Right ventricle myocardium superior (tissue), 1 donor: ENCODE data around the gene ERLEC1. TPM values are rescaled to one million over a fixed set of nuclear protein-coding genes. Genes with fewer than 3 reads are reported as not detected.

Experiments
- ATAC-seq: fragments of 200-7000 bp; cut with Tn5 transposase; one replicate; pipeline ENCODE4 v1.9.1; 2020; ENCODE audit warnings: mild to moderate bottlenecking; ENCODE audit not compliant: poor library complexity
- DNase-seq: peaks from one replicate; pipeline ENCODE4 v3.0.0-alpha.2; 2020
- intact Hi-C: fragments of 100-400 bp; cut with DNase I; formaldehyde crosslinking; loops from one replicate; pipeline ENCODE4 v1.11.2; 2022
- microRNA-seq: library from miRNA; unstranded; fragments of <30 nt; microRNA quantifications from one replicate; pipeline ENCODE4 v1.2.0, GENCODE V29; 2020
- total RNA-seq: library from RNA; stranded (reverse); fragmentation: NEBNext Ultra II Directional; extraction: Animal tissue kit (Norgen Biotek cat#: 25700); gene quantifications from one replicate; pipeline ENCODE4 v1.2.1, GENCODE V29; 2021
- donor health status: DM: no; HTN: yes; CAD: no; lungs with severe emphysema.

Gene ERLEC1
- total RNA-seq, 1 donor from 2014 or later: 32.3 TPM

DNA sequence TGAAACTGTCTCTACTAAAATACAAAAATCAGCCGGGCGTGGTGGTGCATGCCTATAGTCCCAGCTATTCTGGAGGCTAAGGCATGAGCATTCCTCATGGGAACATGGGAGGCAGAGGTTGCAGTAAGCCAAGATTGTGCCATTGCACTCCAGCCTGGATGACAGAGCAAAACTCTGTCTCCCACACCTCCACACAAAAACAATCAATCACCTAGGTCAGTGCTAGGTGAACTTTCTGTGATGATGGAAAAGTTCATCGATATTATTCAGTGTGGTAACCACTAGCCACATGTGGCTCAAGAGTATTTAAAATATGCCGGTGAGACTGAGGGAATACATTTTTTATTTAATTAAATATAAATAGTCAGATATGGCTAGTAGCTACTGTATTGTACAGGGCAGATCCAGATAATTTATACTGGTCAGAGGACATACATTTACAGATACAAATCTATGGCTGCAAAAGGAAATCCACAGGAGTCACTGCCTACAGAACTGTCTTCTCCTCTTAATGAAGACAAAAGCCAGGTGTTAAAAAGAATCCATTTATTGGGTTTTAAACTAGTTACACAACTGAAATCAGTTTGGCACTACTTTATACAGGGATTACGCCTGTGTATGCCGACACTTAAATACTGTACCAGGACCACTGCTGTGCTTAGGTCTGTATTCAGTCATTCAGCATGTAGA lies 76.8 kb downstream of the ERLEC1 start:
- intact Hi-C loops: no loop called here
- DNase-seq (no peak), ATAC-seq (no peak)

- ATAC-seq: no peak
- intact Hi-C loops: no loop called here
- DNase-seq: no peak
Observed at GRCh38 chr2:53865264-53865663, 78.4 kb downstream of the ERLEC1 start.

DNA sequence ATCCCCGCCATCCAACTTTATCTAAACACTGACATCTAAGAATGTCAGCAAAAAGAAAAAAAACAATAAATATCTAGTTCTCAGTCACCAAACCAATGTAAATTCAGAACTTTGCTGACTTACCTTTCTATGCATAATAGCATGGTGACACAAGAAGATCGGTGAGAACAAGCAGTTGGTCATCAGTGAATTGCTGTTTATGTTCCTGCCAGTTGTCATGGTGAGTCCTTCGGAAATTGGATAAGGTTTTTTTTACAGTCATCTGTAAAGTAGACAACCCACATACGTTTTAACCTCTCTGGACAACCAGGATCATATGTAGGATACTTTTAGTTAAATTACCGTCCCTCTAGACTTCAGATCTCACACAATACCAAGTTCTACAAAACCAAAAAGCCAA lies 79.1 kb downstream of the ERLEC1 start:
- DNase-seq (no peak), ATAC-seq (peak; percentile 20)
- intact Hi-C loops: no loop called here

- intact Hi-C loops: no loop called here
Observed at GRCh38 chr2:53867169-53867568, 80.3 kb downstream of the ERLEC1 start.

DNA sequence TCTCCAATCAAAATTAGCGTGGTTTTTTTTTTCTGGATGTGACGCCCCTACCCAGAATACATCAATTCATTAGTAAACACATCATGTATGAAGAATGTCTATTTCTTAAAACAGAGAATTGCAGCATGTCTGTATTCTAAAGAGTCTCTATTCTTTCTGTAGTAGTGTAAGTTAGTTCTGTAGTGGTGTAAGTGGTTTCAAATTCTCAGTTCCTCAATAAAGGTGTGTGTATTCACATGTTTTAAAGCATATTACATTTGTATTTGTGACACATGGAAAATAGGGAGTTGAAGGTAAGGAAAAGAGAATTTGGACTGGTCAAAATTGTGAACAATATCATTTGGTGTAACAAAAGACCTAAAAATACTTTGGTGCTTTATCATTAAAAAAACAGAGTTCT lies 80.9 kb downstream of the ERLEC1 start:
- ATAC-seq (no peak), DNase-seq (no peak)
- intact Hi-C loops: no loop called here

More at GRCh38 chr2:53867169-53867568, 80.3 kb downstream of the ERLEC1 start:
- ATAC-seq: peak; percentile 39
- DNase-seq: no peak

Small RNAs within 50 kb of the gene (microRNA-seq; reads per million reads assigned to microRNA genes)
- gene MIR3682: not detected

Other genes starting within 250 kb of the ERLEC1 start
- 4.0 TPM for gene CHAC2, start 19.2 kb upstream of the ERLEC1 start, total RNA-seq
- gene ASB3, start 91 bp upstream of the ERLEC1 start, total RNA-seq: 9.8 TPM
- 0.86 TPM for gene GPR75, start 72.9 kb downstream of the ERLEC1 start, total RNA-seq
- gene PSME4, start 183.9 kb downstream of the ERLEC1 start, total RNA-seq: 52.3 TPM